Coronary artery (tissue), 2 donors: ENCODE data around the gene VSNL1.

Experiments
- DNase-seq: peaks from one replicate; pipeline ENCODE4 v3.0.0-alpha.2; 2017; ENCODE audit warnings: low spot score
- H3K27ac ChIP-seq, 2 donors: fragments of 200-600 bp; sonication (generic); one replicate each; pipeline ENCODE4 v1.5.1; 2016 to 2019
- H3K4me3 ChIP-seq: fragments of 200-600 bp; sonication (generic); 2 replicates; pipeline ENCODE4 v1.5.1; 2016; ENCODE audit warnings: mild to moderate bottlenecking, moderate library complexity
- CTCF ChIP-seq: fragments of 200-600 bp; sonication (generic); IDR thresholded peaks from one replicate; pipeline ENCODE4 v1.5.1; 2019; ENCODE audit warnings: antibody characterized with exemption

VSNL1 gene

GRCh38 chr2:17627434-17627833 lies 86.9 kb downstream of the VSNL1 start:
- no peak overlapping the region for H3K27ac ChIP-seq
- no peak for TF ChIP-seq CTCF
- no peak for DNase-seq
- no peak overlapping the region for H3K4me3 ChIP-seq

- H3K4me3 ChIP-seq: no peak overlapping the region
- no peak overlapping the region for H3K27ac ChIP-seq
- no peak for TF ChIP-seq CTCF
- no peak for DNase-seq
Observed at GRCh38 chr2:17628349-17629261, 88.1 kb downstream of the VSNL1 start.

GRCh38 chr2:17630089-17630488 lies 89.6 kb downstream of the VSNL1 start:
- no peak for DNase-seq
- no peak overlapping the region for H3K4me3 ChIP-seq
- TF ChIP-seq CTCF: no peak
- H3K27ac ChIP-seq: no peak overlapping the region

- TF ChIP-seq CTCF: no peak
- H3K27ac ChIP-seq: no peak overlapping the region
- DNase-seq: no peak
- H3K4me3 ChIP-seq: no peak overlapping the region
Observed at GRCh38 chr2:17634997-17635396, 94.5 kb downstream of the VSNL1 start.

GRCh38 chr2:17636257-17636656 lies 95.8 kb downstream of the VSNL1 start:
- no peak overlapping the region for H3K27ac ChIP-seq
- H3K4me3 ChIP-seq: no peak overlapping the region
- no peak for TF ChIP-seq CTCF
- DNase-seq: no peak

GRCh38 chr2:17637131-17637906 lies 96.8 kb downstream of the VSNL1 start:
- TF ChIP-seq CTCF: no peak
- H3K4me3 ChIP-seq: no peak overlapping the region
- DNase-seq: no peak
- H3K27ac ChIP-seq: no peak overlapping the region
